Uterus (tissue), 2 donors: ENCODE measurements around the gene IQCH.

ENCODE experiments used
- CTCF ChIP-seq, 4 experiments: fragments of 200-600 bp in 2 of 4; fragments of 450-650 bp in 2 of 4; sonication (generic) in 2 of 4; IDR thresholded peaks; one replicate each; pipeline ENCODE4 v1.5.1; 2016 to 2019; ENCODE audit warnings: antibody characterized with exemption in 4 of 4, mild to moderate bottlenecking in 2 of 4, moderate library complexity in 1 of 4
- POLR2A ChIP-seq, 2 donors: fragments of 450-650 bp; IDR thresholded peaks; one replicate each; pipeline ENCODE4 v1.6.1; 2016; ENCODE audit warnings: antibody characterized with exemption in 2 of 2, mild to moderate bottlenecking in 1 of 2, moderate library complexity in 1 of 2

GRCh38 chr15:67227846-67228245, 26.7 kb upstream of the IQCH start:
- TF ChIP-seq CTCF (IDR thresholded peaks at IDR 0.05) (no peak), POLR2A (IDR thresholded peaks at IDR 0.05) (no peak)
